HepG2 (cell line): ENCODE measurements around the gene TATDN3. TPM values are rescaled to one million over a fixed set of nuclear protein-coding genes. Genes with fewer than 3 reads are reported as not detected.
A peak's percentile ranks its signal among the peaks of the same experiment; 100 is the strongest.

Experiments
- AKNA ChIP-seq: sonication (generic); formaldehyde crosslinking; IDR thresholded peaks from 2 replicates; pipeline ENCODE4 v1.4.0; 2020; ENCODE audit warnings: missing genetic modification reagents, borderline replicate concordance
- ELF3 ChIP-seq: IDR thresholded peaks from 2 replicates; pipeline ENCODE4 v1.6.1; 2016; ENCODE audit warnings: missing genetic modification reagents, missing compliant biosample characterization
- FOXO1 ChIP-seq: sonication (generic); formaldehyde crosslinking; IDR thresholded peaks from 2 replicates; pipeline ENCODE4 v1.4.0; 2020; ENCODE audit warnings: missing genetic modification reagents
- KLF15 ChIP-seq: sonication (generic); formaldehyde crosslinking; IDR thresholded peaks from 2 replicates; pipeline ENCODE4 v1.8.1; 2023; ENCODE audit warnings: borderline replicate concordance, mild to moderate bottlenecking, inconsistent platforms, missing genetic modification reagents, mixed read lengths
- MTA3 ChIP-seq: sonication (generic); formaldehyde crosslinking; IDR thresholded peaks from 2 replicates; pipeline ENCODE4 v1.4.0; 2020; ENCODE audit warnings: missing genetic modification reagents
- NFE2 ChIP-seq: sonication (generic); formaldehyde crosslinking; IDR thresholded peaks from 2 replicates; pipeline ENCODE4 v1.4.0; 2020; ENCODE audit warnings: missing genetic modification reagents
- RFX5 ChIP-seq: IDR thresholded peaks from 2 replicates; pipeline ENCODE4 v1.6.1; 2011; ENCODE audit warnings: low read depth, low read length, improper control_type of control experiment
- SNAI1 ChIP-seq: sonication (generic); formaldehyde crosslinking; IDR thresholded peaks from 2 replicates; pipeline ENCODE4 v1.5.0; 2020; ENCODE audit warnings: mild to moderate bottlenecking, missing genetic modification reagents, borderline replicate concordance
- ZNF317 ChIP-seq: sonication (generic); formaldehyde crosslinking; IDR thresholded peaks from 2 replicates; pipeline ENCODE4 v1.5.0; 2020; ENCODE audit warnings: mild to moderate bottlenecking, missing genetic modification reagents
- ZNF383 ChIP-seq: sonication (generic); formaldehyde crosslinking; IDR thresholded peaks from 2 replicates; pipeline ENCODE4 v1.4.0; 2020; ENCODE audit warnings: missing genetic modification reagents, mild to moderate bottlenecking, borderline replicate concordance
- ZNF782 ChIP-seq: sonication (generic); formaldehyde crosslinking; IDR thresholded peaks from 2 replicates; pipeline ENCODE4 v1.4.0; 2020; ENCODE audit warnings: missing genetic modification reagents, mild to moderate bottlenecking, borderline replicate concordance
- polyA plus RNA-seq, 8 experiments: library from polyadenylated mRNA; depleted of rRNA in 3 of 8; stranded (reverse) in 7 of 8; unstranded in 1 of 8; fragments of >200 nt; fragmentation: Illumina TruSeq in 4 of 8; extraction: Trizol in 4 of 8; gene quantifications; 2 replicates each; pipeline versions ENCODE4 v1.2.1 to v1.2.3, GENCODE V29; 2011 to 2016; ENCODE audit warnings: low read depth in 4 of 8, missing spikeins in 1 of 8, mixed read lengths in 1 of 8; ENCODE audit not compliant: insufficient read depth in 1 of 8
- total RNA-seq, 5 experiments: library from RNA; depleted of rRNA; stranded (reverse); fragments of >200 nt; fragmentation: Illumina TruSeq; extraction: Trizol; gene quantifications; 2 replicates each; pipeline ENCODE4 v1.2.3, GENCODE V29; 2016; ENCODE audit warnings: low read depth in 1 of 5
- TF ChIP-seq, protein P1 (sequence below): sonication (generic); formaldehyde crosslinking; IDR thresholded peaks from 2 replicates; pipeline ENCODE4 v1.5.1; 2020; ENCODE audit warnings: missing genetic modification reagents, mild to moderate bottlenecking, borderline replicate concordance
- TF ChIP-seq, protein P2 (sequence below): IDR thresholded peaks from 2 replicates; pipeline ENCODE4 v1.6.1; 2012; ENCODE audit warnings: low read length, improper control_type of control experiment
- TF ChIP-seq, protein P3 (sequence below): sonication (generic); formaldehyde crosslinking; IDR thresholded peaks from 2 replicates; pipeline ENCODE4 v1.4.0; 2020; ENCODE audit warnings: missing genetic modification reagents
- TF ChIP-seq, protein P4 (sequence below): sonication (generic); formaldehyde crosslinking; IDR thresholded peaks from 2 replicates; pipeline ENCODE4 v1.8.0; 2022; ENCODE audit warnings: low read depth, missing genetic modification reagents

The TATDN3 gene
- total and polyA plus RNA-seq, 2 of the 13 experiments (the other 11 are each of a cell fraction or from before 2014, with no cell fraction given) = 7.3 to 8.6 TPM

DNA sequence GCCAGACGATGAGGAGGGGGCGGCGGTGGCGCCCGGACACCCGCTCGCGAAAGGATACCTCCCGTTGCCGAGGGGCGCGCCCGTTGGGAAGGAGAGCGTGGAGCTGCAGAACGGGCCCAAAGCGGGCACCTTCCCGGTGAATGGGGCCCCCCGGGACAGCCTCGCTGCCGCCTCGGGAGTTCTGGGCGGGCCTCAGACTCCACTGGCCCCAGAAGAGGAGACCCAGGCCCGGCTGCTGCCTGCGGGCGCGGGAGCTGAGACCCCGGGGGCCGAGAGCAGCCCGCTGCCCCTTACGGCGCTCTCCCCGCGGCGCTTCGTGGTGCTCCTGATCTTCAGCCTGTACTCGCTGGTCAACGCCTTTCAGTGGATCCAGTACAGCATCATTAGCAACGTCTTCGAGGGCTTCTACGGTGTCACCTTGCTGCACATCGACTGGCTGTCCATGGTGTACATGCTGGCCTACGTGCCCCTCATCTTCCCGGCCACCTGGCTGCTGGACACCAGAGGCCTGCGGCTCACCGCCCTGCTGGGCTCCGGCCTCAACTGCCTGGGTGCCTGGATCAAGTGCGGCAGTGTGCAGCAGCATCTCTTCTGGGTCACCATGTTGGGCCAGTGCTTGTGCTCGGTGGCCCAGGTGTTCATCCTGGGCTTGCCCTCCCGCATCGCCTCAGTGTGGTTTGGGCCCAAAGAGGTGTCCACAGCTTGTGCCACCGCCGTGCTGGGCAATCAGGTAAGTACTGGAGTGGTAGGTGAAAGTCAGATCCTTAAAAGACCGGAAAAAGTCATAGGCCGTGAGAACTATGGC, 67.0 kb downstream of the TATDN3 start (continued):
- TF ChIP-seq ZNF383 (no peak), KLF15 (CRISPR knock-in tag) (no peak), AKNA (CRISPR knock-in tag) (no peak), RFX5 (no peak), ZNF782 (CRISPR knock-in tag) (0 out of 2 replicates have a peak, but pooled peaks have one; percentile 3), MTA3 (CRISPR knock-in tag) (no peak), SNAI1 (0 out of 2 replicates have a peak, but pooled peaks have one; percentile 23), FOXO1 (CRISPR knock-in tag) (no peak), ZNF317 (CRISPR knock-in tag) (no peak), ELF3 (CRISPR knock-in tag) (no peak), NFE2 (no peak)
- TF ChIP-seq, protein P1, sequence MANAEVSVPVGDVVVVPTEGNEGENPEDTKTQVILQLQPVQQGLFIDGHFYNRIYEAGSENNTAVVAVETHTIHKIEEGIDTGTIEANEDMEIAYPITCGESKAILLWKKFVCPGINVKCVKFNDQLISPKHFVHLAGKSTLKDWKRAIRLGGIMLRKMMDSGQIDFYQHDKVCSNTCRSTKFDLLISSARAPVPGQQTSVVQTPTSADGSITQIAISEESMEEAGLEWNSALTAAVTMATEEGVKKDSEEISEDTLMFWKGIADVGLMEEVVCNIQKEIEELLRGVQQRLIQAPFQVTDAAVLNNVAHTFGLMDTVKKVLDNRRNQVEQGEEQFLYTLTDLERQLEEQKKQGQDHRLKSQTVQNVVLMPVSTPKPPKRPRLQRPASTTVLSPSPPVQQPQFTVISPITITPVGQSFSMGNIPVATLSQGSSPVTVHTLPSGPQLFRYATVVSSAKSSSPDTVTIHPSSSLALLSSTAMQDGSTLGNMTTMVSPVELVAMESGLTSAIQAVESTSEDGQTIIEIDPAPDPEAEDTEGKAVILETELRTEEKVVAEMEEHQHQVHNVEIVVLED (CRISPR knock-in tag) = no peak
- TF ChIP-seq, protein P2, sequence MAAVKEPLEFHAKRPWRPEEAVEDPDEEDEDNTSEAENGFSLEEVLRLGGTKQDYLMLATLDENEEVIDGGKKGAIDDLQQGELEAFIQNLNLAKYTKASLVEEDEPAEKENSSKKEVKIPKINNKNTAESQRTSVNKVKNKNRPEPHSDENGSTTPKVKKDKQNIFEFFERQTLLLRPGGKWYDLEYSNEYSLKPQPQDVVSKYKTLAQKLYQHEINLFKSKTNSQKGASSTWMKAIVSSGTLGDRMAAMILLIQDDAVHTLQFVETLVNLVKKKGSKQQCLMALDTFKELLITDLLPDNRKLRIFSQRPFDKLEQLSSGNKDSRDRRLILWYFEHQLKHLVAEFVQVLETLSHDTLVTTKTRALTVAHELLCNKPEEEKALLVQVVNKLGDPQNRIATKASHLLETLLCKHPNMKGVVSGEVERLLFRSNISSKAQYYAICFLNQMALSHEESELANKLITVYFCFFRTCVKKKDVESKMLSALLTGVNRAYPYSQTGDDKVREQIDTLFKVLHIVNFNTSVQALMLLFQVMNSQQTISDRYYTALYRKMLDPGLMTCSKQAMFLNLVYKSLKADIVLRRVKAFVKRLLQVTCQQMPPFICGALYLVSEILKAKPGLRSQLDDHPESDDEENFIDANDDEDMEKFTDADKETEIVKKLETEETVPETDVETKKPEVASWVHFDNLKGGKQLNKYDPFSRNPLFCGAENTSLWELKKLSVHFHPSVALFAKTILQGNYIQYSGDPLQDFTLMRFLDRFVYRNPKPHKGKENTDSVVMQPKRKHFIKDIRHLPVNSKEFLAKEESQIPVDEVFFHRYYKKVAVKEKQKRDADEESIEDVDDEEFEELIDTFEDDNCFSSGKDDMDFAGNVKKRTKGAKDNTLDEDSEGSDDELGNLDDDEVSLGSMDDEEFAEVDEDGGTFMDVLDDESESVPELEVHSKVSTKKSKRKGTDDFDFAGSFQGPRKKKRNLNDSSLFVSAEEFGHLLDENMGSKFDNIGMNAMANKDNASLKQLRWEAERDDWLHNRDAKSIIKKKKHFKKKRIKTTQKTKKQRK = no peak
- TF ChIP-seq, protein P3, sequence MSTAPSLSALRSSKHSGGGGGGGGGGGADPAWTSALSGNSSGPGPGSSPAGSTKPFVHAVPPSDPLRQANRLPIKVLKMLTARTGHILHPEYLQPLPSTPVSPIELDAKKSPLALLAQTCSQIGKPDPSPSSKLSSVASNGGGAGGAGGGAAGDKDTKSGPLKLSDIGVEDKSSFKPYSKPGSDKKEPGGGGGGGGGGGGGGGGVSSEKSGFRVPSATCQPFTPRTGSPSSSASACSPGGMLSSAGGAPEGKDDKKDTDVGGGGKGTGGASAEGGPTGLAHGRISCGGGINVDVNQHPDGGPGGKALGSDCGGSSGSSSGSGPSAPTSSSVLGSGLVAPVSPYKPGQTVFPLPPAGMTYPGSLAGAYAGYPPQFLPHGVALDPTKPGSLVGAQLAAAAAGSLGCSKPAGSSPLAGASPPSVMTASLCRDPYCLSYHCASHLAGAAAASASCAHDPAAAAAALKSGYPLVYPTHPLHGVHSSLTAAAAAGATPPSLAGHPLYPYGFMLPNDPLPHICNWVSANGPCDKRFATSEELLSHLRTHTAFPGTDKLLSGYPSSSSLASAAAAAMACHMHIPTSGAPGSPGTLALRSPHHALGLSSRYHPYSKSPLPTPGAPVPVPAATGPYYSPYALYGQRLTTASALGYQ (CRISPR knock-in tag) = no peak
- TF ChIP-seq, protein P4, sequence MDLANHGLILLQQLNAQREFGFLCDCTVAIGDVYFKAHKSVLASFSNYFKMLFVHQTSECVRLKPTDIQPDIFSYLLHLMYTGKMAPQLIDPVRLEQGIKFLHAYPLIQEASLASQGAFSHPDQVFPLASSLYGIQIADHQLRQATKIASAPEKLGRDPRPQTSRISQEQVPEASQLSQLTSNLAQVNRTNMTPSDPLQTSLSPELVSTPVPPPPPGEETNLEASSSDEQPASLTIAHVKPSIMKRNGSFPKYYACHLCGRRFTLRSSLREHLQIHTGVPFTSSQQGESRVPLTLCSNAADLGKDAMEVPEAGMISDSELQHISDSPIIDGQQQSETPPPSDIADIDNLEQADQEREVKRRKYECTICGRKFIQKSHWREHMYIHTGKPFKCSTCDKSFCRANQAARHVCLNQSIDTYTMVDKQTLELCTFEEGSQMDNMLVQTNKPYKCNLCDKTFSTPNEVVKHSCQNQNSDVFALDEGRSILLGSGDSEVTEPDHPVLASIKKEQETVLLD = no peak
